K562 (cell line): ENCODE results near the gene N4BP3. TPM values are rescaled to one million over a fixed set of nuclear protein-coding genes. Genes with fewer than 3 reads are reported as not detected.

Experiments
- ATAC-seq: fragments of 200-7000 bp; cut with Tn5 transposase; 3 replicates; pipeline ENCODE4 v1.9.1; 2020; ENCODE audit warnings: moderate library complexity
- BruUV-seq: library from RNA; stranded (reverse); fragments of 400-500 nt; replicated peaks from 2 replicates; lab custom pipeline; 2021; lab: Mats Ljungman, UMichigan
- CTCF ChIA-PET: fragments of 300-600 bp; formaldehyde crosslinking; extraction: SDS; loops from one replicate; lab custom pipeline; 2021; ENCODE audit warnings: low intra/inter-chr PET ratio; lab: Yijun Ruan, JAX
- POLR2A ChIA-PET: fragments of 300-600, 350-650 bp; sonication (Branson Sonifier 250); formaldehyde crosslinking; extraction: SDS; loops from one replicate; lab custom pipeline; 2021; ENCODE audit warnings: antibody characterized with exemption, inconsistent platforms; lab: Yijun Ruan, JAX
- DNase-seq, 4 experiments: peaks; one replicate each; pipeline versions ENCODE4 v3.0.0 to v3.0.0-alpha.2; 2011 to 2018; ENCODE audit warnings: low spot score in 3 of 4, mixed read lengths in 3 of 4; ENCODE audit errors: extremely low read depth in 1 of 4
- FAIRE-seq: peaks from 2 replicates; lab custom pipeline; 2011; peaks lifted over from hg19 to GRCh38; lab: Jason Lieb, UNC
- H2AFZ ChIP-seq: 2 replicates; pipeline ENCODE4 v1.6.0; 2011; ENCODE audit warnings: low read depth, low read length, control low read depth, inconsistent platforms
- H3K27ac ChIP-seq: fragments of 200-600 bp; 3 replicates; pipeline ENCODE4 v1.8.0; 2011; ENCODE audit warnings: low read depth, mild to moderate bottlenecking, control low read depth, inconsistent platforms, low read length, moderate library complexity, mixed read lengths; ENCODE audit errors: extremely low read depth
- H3K27me3 ChIP-seq, 2 experiments: fragments of 300-600 bp in 1 of 2; 2 replicates in 1 of 2; 3 replicates in 1 of 2; pipeline versions ENCODE4 v1.6.0 to v1.8.0; 2011; ENCODE audit warnings: inconsistent platforms in 2 of 2, low read length in 2 of 2, mild to moderate bottlenecking in 1 of 2, mixed read lengths in 1 of 2, moderate library complexity in 1 of 2; ENCODE audit not compliant: control insufficient read depth in 2 of 2, insufficient read depth in 2 of 2
- H3K36me3 ChIP-seq: fragments of 300-600 bp; 3 replicates; pipeline ENCODE4 v1.8.0; 2011; ENCODE audit warnings: mild to moderate bottlenecking, low read length, inconsistent platforms; ENCODE audit not compliant: control insufficient read depth, insufficient read depth
- H3K4me1 ChIP-seq, 2 experiments: fragments of 200-600 bp in 1 of 2; replicated peaks in 1 of 2; 2 replicates in 1 of 2; 3 replicates in 1 of 2; pipeline versions ENCODE4 v1.5.1 to v1.8.0; 2011; ENCODE audit warnings: inconsistent platforms in 2 of 2, low read length in 2 of 2, mild to moderate bottlenecking in 1 of 2, mixed read lengths in 1 of 2, moderate library complexity in 1 of 2; ENCODE audit not compliant: control insufficient read depth in 2 of 2, insufficient read depth in 2 of 2
- H3K4me2 ChIP-seq: 2 replicates; pipeline ENCODE4 v1.6.1; 2011; ENCODE audit warnings: low read length, control low read depth, inconsistent platforms, mixed read lengths; ENCODE audit not compliant: insufficient read depth
- H3K4me3 ChIP-seq: fragments of 200-600 bp; sonication (generic), shearing (Covaris generic); 2 replicates; pipeline ENCODE4 v1.5.1; 2016; ENCODE audit warnings: control low read depth, inconsistent platforms
- H3K79me2 ChIP-seq: fragments of 200-600 bp; 3 replicates; pipeline ENCODE4 v1.8.0; 2011; ENCODE audit warnings: low read length, inconsistent platforms; ENCODE audit not compliant: control insufficient read depth, insufficient read depth
- H3K9ac ChIP-seq, 2 experiments: 2 replicates each; pipeline versions ENCODE4 v1.6.0 to v1.6.1; 2011; ENCODE audit warnings: low read depth in 2 of 2, low read length in 2 of 2, control low read depth in 1 of 2, inconsistent platforms in 1 of 2, mild to moderate bottlenecking in 1 of 2, mixed read lengths in 1 of 2; ENCODE audit not compliant: insufficient read depth in 1 of 2
- H3K9me1 ChIP-seq: one replicate; pipeline ENCODE4 v1.6.0; 2011; ENCODE audit warnings: inconsistent platforms, mild to moderate bottlenecking, low read length, moderate library complexity; ENCODE audit not compliant: control insufficient read depth, insufficient read depth
- H3K9me3 ChIP-seq: replicated peaks from 2 replicates; pipeline ENCODE4 v1.5.1; 2011; ENCODE audit warnings: low read depth, low read length, inconsistent platforms; ENCODE audit not compliant: control insufficient read depth, insufficient read depth
- H4K20me1 ChIP-seq: replicated peaks from 2 replicates; pipeline ENCODE4 v1.6.1; 2011; ENCODE audit warnings: low read length, inconsistent platforms, mixed read lengths; ENCODE audit not compliant: control insufficient read depth, insufficient read depth
- ZBTB17 ChIP-seq: fragments of 450-650 bp; formaldehyde crosslinking; IDR thresholded peaks from 2 replicates; pipeline ENCODE4 v1.4.0; 2020; ENCODE audit warnings: mild to moderate bottlenecking
- ZNF316 ChIP-seq: fragments of 450-650 bp; IDR thresholded peaks from 2 replicates; pipeline ENCODE4 v1.6.1; 2016
- WGBS: fragments of 100-300 bp; shearing (Covaris generic); methylation state at CpG from one replicate; pipeline ENCODE4 v1.1.6; 2016; ENCODE audit warnings: low coverage, mixed read lengths; ENCODE audit not compliant: insufficient coverage; ENCODE audit errors: missing lambda C conversion rate; 5-methylcytosine and 5-hydroxymethylcytosine counted together
- in situ Hi-C: fragments of 300-500 bp; cut with MboI; formaldehyde crosslinking; loops from 4 replicates; pipeline ENCODE4 v1.15.0; 2018; ENCODE audit warnings: inconsistent platforms, mixed read lengths
- intact Hi-C: fragments of 100-400 bp; cut with micrococcal nuclease; formaldehyde crosslinking; loops from 2 replicates; pipeline ENCODE4 v1.14.2; 2022
- polyA plus RNA-seq, 8 experiments: library from polyadenylated mRNA; depleted of rRNA in 4 of 8; stranded (reverse) in 5 of 8; unstranded in 3 of 8; fragments of >200 nt; fragmentation: Nextera tagmentation in 2 of 8; fragmentation: Illumina TruSeq in 1 of 8; extraction: Ambion mirVana in 2 of 8; extraction: Trizol in 1 of 8; gene quantifications; 2 replicates each; pipeline versions ENCODE4 v1.2.1 to v1.2.3, GENCODE V29; 2011 to 2014; ENCODE audit warnings: inconsistent platforms in 1 of 8, missing spikeins in 1 of 8
- total RNA-seq, 7 experiments: library from RNA; depleted of rRNA in 6 of 7; stranded (reverse); fragments of >200 nt in 6 of 7; fragmentation: Illumina TruSeq in 2 of 7; extraction: Trizol in 2 of 7; gene quantifications; 2 replicates each; pipeline versions ENCODE4 v1.2.1 to v1.2.3, GENCODE V29; 2011 to 2021; ENCODE audit warnings: low replicate concordance in 1 of 7
- TF ChIP-seq, protein P1 (sequence below): fragments of 250-450 bp; sonication (Bioruptor Pico); IDR thresholded peaks from 2 replicates; pipeline ENCODE4 v1.5.0; 2021; ENCODE audit warnings: mild to moderate bottlenecking, moderate library complexity
- TF ChIP-seq, protein P2 (sequence below): fragments of 450-650 bp; IDR thresholded peaks from 2 replicates; pipeline ENCODE4 v1.6.1; 2016; ENCODE audit warnings: mild to moderate bottlenecking, moderate library complexity

Gene N4BP3
- total and polyA plus RNA-seq, 9 of the 15 experiments (the other 6 are each of a cell fraction or from before 2014, with no cell fraction given): 0.06 to 7.0 (median 2.4) TPM

DNA sequence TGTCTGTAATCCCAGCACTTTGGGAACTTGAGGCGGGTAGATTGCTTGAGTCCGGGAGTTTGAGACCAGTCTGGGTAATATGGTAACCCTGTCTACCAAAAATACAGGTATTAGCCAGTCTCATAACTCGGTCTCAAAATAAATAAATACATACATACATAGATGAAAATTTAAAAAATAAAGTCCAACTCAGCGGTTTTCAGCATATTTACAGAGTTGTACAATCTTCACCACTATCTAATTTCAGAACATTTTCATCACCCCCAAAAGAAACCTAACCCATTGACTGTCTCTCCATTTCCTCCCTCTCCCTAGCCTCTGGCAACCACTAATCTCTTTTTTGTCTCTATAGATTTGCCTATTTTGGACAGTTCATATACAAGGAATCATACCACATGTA lies 28.2 kb downstream of the N4BP3 start (continued):
- TF ChIP-seq, protein P1, sequence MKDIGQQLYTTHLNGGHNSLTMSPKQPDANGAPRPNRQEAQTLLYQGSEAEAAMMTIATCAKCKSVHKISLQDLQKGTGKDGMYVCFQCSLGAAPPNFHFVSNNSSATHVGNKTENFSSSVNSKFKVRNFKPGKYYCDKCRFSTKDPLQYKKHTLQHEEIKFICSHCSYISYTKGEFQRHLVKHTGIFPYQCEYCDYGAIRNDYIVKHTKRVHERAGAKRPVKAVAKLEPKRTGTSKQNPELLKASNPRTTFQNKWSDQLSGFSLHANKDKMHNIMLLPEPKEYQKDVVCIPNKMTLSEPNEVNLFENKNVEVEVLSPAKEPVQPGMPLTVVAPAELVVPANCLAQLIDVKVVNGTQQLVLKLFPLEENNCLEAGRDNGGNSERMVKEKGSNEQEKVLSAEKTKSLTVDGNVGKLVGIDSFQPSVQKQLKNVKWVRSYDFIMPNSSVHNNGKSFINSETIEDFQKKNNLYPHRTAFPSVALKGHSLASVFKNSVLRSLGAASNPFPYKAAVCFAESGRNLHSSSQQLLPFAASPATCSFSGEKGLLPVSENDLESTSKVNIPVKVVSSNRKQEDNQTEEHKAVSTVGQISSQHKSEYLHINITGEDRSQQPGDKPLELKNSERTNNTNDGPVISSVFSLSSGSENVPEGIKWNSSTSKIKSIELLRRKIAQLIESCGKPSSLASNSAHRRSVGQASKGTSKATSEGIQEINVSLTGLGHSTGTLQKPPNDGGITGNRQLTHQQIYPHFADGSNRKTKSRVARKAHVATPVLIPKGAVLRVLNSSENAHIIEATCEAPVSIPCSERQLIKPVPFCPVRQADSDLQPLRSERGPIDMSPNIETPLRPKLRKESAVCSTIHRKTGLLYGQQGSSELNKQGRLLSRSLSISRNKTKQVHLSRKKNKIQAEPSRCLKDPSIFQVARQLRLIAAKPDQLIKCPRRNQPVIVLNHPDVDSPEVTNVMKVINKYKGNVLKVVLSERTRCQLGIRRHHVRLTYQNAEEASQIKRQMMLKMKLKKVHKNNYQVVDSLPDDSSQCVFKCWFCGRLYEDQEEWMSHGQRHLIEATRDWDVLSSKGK (CRISPR knock-in tag): no peak
- TF ChIP-seq ZNF316: peak; percentile 79

DNA sequence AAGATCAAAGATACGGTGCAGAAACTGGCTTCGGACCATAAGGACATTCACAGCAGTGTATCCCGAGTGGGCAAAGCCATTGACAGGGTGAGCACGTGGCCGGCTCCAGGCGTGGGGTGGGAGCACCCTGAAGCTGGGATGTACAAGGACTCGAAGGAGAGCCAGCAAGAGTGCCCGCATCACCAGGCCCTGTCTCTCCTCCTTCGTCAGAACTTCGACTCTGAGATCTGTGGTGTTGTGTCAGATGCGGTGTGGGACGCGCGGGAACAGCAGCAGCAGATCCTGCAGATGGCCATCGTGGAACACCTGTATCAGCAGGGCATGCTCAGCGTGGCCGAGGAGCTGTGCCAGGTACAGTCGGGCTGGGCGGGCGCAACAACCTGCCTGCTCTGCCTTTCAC lies 29.3 kb downstream of the N4BP3 start:
- BruUV-seq: no TSS peak
- Histone ChIP-seq H3K9me3 (no peaks in the 10 kb centered on the region), H2AFZ (no peak overlapping the region), H3K27ac (no peak overlapping the region), H3K4me1 (peaks cover 0 to 11% of the 10 kb centered on the region in 2 experiments; a peak in 3 of 5 replicates), H3K9ac (peak overlapping the region in 1 of 2 experiments; percentile 19; a peak in 1 of 4 replicates), H3K9me1 (no peaks in the 10 kb centered on the region), H4K20me1 (0 out of 2 replicates have a peak, but pooled peaks cover 8% of the 10 kb centered on the region), H3K4me2 (no peak overlapping the region), H3K27me3 (no peaks in the 10 kb centered on the region), H3K36me3 (peaks cover 90% of the 10 kb centered on the region), H3K79me2 (0 out of 3 replicates have a peak, but pooled peaks cover 2% of the 10 kb centered on the region), H3K4me3 (no peak overlapping the region)
- in situ Hi-C loops (no loop called here), intact Hi-C loops (no loop called here)
- WGBS: 92% methylated on average over 19 of the region's 20 CpGs
- DNase-seq (no peak), FAIRE-seq (no peak), ATAC-seq (no peak)
- ChIA-PET CTCF (no interaction called here), POLR2A (interaction anchor here (1.5 to 3.2 kb wide), 3 partner anchors 10 to 13 kb away, joined by 4 to 20 read pairs (median 16); partner anchors contain the start of gene NHP2)
- TF ChIP-seq, protein P2, sequence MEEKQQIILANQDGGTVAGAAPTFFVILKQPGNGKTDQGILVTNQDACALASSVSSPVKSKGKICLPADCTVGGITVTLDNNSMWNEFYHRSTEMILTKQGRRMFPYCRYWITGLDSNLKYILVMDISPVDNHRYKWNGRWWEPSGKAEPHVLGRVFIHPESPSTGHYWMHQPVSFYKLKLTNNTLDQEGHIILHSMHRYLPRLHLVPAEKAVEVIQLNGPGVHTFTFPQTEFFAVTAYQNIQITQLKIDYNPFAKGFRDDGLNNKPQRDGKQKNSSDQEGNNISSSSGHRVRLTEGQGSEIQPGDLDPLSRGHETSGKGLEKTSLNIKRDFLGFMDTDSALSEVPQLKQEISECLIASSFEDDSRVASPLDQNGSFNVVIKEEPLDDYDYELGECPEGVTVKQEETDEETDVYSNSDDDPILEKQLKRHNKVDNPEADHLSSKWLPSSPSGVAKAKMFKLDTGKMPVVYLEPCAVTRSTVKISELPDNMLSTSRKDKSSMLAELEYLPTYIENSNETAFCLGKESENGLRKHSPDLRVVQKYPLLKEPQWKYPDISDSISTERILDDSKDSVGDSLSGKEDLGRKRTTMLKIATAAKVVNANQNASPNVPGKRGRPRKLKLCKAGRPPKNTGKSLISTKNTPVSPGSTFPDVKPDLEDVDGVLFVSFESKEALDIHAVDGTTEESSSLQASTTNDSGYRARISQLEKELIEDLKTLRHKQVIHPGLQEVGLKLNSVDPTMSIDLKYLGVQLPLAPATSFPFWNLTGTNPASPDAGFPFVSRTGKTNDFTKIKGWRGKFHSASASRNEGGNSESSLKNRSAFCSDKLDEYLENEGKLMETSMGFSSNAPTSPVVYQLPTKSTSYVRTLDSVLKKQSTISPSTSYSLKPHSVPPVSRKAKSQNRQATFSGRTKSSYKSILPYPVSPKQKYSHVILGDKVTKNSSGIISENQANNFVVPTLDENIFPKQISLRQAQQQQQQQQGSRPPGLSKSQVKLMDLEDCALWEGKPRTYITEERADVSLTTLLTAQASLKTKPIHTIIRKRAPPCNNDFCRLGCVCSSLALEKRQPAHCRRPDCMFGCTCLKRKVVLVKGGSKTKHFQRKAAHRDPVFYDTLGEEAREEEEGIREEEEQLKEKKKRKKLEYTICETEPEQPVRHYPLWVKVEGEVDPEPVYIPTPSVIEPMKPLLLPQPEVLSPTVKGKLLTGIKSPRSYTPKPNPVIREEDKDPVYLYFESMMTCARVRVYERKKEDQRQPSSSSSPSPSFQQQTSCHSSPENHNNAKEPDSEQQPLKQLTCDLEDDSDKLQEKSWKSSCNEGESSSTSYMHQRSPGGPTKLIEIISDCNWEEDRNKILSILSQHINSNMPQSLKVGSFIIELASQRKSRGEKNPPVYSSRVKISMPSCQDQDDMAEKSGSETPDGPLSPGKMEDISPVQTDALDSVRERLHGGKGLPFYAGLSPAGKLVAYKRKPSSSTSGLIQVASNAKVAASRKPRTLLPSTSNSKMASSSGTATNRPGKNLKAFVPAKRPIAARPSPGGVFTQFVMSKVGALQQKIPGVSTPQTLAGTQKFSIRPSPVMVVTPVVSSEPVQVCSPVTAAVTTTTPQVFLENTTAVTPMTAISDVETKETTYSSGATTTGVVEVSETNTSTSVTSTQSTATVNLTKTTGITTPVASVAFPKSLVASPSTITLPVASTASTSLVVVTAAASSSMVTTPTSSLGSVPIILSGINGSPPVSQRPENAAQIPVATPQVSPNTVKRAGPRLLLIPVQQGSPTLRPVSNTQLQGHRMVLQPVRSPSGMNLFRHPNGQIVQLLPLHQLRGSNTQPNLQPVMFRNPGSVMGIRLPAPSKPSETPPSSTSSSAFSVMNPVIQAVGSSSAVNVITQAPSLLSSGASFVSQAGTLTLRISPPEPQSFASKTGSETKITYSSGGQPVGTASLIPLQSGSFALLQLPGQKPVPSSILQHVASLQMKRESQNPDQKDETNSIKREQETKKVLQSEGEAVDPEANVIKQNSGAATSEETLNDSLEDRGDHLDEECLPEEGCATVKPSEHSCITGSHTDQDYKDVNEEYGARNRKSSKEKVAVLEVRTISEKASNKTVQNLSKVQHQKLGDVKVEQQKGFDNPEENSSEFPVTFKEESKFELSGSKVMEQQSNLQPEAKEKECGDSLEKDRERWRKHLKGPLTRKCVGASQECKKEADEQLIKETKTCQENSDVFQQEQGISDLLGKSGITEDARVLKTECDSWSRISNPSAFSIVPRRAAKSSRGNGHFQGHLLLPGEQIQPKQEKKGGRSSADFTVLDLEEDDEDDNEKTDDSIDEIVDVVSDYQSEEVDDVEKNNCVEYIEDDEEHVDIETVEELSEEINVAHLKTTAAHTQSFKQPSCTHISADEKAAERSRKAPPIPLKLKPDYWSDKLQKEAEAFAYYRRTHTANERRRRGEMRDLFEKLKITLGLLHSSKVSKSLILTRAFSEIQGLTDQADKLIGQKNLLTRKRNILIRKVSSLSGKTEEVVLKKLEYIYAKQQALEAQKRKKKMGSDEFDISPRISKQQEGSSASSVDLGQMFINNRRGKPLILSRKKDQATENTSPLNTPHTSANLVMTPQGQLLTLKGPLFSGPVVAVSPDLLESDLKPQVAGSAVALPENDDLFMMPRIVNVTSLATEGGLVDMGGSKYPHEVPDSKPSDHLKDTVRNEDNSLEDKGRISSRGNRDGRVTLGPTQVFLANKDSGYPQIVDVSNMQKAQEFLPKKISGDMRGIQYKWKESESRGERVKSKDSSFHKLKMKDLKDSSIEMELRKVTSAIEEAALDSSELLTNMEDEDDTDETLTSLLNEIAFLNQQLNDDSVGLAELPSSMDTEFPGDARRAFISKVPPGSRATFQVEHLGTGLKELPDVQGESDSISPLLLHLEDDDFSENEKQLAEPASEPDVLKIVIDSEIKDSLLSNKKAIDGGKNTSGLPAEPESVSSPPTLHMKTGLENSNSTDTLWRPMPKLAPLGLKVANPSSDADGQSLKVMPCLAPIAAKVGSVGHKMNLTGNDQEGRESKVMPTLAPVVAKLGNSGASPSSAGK: no peak
- no peak for TF ChIP-seq ZBTB17 (CRISPR knock-in tag)
